HG02840 (cell line): Measurements from ENCODE around the gene SCN1A.
"Not testable (repeated sequence)": the region's sequence is repeated elsewhere in the genome, so short reads cannot be mapped to it uniquely, and the experiment has no call there.

ENCODE experiments used
- ATAC-seq: cut with Tn5 transposase; IDR thresholded peaks from one replicate; pipeline ENCODE4 v1.9.1; 2021; ENCODE audit warnings: mild to moderate bottlenecking, moderate library complexity, moderate number of reproducible peaks; ENCODE audit not compliant: unreplicated experiment, low FRiP score

SCN1A gene

DNA sequence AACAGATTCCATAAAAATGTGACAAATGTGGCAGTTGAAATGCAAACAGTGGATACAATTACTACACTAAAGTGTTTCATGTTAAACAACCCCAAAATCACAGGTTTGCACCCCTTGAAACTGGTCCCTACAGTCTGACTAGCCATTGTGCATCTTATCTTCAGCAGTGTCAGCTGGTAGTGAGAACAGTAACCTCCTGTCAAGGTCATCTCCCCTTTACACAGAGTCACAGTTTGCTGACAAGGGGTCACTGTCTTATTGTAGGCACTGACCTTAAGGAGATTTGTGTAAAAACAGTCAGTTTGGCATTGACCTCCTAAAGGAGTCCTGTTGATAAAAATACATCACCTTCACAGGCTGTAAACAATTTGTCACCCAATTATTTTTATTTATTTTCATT, 137.0 kb downstream of the SCN1A start:
- ATAC-seq = no peak

DNA sequence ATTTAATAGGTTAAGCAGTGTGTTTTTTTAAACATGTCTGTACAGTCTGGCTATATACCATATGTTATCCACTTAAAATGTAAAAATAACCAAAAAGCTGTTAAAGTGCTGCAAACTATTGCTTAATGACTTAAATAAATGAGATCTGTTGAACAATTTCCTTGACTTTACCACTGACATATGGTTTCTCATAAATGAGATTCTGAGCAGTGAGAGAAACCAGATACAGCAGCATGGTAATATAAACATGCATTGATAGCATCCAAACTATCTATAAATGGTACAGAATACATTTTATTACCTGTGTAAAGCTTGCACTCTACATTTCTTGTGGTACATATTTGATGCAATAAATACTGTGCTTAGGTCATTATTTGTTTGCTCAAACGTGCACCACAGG, 138.0 kb downstream of the SCN1A start:
- ATAC-seq = no peak

DNA sequence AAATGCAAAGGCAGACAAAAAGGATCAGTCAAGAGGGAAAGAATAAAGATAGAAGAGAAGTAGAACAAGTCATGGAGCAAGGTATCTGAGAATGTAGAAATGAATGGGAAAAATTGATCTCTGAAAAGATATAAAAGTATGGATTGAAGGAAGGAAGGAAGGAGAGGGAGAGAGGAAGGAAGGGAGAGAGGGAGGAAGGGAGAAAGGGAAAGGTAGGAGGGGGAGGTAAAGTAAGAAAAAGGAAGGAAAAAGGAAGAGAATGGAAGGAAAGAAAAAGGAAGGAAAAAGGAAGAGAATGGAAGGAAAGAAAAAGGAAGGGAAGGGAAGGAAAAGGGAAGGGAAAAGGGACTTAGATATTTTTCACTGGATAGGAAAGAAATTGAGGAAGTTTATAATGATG, 142.7 kb downstream of the SCN1A start:
- no peak for ATAC-seq

DNA sequence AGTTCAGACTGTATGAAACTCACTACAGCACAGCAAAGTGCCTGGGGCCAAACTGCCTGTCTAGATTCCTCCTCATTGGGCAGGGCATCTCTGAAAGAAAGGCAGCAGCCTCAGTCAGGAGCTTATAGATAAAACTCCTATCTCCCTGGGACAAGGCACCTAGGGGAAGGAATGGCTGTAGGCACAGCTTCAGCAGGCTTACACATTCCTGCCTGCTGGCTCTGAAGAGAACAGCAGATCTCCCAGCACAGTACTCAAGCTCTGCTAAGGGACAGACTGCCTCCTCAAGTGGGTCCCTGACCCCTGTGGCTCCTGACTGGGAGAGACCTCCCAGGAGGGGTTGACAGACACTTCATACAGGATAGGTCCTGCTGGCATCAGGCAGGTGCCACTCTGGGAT, 155.7 kb downstream of the SCN1A start:
- ATAC-seq = not testable (repeated sequence)

DNA sequence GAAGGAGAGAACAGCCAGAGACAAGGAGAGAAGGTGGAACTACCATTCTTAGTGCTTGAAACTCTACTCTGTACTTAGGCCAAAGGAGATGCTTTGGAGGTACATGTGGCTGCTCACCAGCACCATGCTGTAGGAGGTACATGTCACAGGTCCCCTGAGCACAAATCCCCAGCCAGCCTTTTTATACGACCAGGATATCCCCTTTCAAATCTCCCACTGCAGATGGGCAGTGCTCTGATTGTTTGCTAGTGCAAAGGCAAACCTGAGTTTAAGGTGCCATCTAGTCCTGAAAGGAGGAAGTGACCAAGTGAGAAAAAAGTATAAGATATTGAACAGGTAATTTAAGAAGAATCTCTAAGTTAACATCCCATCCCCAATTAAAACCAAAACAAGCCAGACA, 157.2 kb downstream of the SCN1A start:
- ATAC-seq = no peak

DNA sequence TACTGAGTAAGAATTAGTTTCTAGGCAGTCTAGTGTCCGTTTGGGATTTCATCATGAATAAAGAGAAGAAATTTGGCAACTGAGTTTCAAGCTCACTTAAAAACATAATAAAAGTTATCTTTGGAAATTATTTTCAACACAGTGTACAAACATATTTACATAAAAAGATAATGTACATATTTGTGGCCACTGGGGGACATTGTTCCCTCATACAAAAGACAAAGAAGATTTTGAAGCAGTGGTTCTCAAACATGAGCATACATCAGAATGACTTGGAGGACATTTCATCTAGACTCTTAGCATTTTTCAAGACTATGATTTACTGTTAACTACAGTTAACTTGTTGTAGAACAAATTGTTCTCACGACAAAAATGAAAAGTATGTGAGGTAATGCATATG, 158.6 kb downstream of the SCN1A start:
- no peak for ATAC-seq

DNA sequence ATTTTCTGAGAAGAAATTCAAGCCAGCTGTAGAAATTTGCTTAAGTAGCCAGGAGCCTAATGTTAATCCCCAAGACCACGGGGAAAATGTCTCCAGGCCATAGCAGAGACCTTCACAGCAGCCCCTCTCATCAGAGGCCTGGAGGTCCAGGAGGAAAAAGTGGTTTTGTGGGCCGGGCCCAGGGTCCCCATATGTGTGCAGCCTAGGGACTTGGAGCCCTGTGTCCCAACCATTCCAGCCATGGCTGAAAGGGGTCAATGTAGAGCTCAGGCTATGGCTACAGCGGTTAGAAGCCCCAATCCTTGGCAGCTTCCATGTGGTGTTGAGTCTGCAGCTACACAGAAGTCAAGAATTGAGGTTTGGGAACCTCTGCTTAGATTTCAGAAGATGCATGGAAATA, 160.1 kb downstream of the SCN1A start:
- ATAC-seq = no peak

DNA sequence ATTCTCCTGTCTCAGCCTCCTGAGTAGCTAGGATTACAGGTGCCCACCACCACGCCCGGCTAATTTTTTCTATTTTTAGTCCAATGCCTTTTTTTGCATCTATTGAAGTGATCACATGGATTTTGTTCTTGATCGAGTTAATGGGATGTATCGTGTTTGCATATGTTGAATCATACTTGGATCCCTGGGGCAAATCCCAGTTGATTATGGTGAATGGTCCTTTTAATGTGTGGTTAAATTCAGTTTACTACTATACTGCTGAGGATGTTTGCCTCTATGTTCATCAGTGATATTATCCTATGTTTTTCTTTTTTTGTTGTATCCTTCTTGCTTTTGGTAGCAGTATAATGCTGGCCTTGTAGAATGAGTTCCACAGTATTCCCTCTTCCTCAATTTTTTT, 166.0 kb downstream of the SCN1A start:
- no peak for ATAC-seq

DNA sequence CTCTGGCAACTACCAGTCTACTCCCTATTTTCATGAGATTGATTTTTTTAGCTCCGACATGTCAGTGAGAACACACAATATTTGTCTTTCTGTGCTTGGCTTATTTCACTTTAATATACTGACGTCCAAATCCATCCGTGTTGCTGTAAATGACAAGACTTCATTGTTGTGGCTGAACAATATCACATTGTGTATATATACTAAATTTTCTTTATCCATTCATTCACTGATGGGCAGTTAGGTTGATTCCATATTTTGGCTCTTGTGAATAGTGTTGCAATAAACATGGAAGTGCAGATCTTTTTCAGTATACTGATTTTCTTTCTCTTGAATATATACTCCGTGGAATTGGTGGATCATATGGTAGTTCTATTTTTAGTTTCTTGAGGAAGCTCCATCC, 168.4 kb downstream of the SCN1A start:
- no peak for ATAC-seq

DNA sequence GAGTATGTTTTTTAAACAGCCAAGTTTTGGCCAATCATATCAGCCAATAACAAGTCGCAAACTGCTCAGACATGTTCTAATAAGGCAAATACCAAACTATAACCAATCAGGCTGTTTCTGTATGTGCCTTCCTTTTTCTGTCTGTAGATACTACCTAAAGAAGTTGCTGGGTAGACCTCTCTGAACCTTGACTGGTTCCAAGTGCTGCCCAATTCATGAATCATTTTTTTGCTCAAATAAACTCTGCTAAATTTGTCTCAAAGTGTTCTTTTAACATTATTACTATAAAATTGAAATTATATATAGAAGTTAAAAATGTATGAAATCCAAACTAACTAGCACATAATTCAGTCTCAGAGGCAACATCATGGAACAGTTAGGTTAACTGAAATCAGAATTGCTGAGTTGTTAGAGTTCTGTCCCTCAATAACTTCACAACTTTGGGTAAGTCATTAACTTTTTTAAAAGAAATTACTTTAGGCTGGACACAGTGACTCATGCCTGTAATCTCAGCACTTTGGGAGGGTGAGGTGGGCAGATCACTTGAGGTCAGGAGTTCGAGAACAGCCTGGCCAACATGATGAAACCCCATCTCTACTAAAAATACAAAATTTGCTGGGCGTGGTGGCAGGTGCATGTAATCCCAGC, 169.4 kb downstream of the SCN1A start:
- ATAC-seq = no peak

DNA sequence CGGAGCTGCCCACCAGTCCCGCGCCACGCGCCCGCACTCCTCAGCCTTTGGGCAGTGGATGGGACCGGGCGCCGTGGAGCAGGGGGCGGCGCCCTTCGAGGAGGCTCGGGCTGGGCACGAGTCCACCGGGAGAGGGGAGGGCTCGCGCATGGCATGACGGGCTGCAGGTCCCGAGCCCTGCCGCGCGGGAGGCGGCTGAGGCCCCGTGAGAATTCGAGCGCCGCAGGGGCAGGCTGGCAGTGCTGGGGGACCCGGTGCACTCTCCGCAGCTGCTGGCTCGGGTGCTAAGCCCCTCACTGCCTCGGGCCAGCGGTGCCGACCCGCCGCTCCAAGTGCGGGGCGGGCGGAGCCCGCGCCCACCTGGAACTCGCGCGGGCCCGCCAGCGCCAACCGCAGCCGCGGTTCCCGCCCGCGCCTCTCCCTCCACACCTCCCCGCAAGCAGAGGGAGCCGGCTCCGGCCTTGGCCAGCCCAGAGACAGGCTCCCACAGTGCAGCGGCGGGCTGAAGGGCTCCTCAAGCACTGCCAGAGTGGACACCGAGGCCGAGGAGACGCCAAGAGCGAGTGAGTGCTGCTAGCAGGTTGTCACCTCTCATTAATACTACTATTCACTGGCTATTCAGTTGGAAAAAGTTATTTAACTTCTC, 170.7 kb downstream of the SCN1A start:
- ATAC-seq = no peak

DNA sequence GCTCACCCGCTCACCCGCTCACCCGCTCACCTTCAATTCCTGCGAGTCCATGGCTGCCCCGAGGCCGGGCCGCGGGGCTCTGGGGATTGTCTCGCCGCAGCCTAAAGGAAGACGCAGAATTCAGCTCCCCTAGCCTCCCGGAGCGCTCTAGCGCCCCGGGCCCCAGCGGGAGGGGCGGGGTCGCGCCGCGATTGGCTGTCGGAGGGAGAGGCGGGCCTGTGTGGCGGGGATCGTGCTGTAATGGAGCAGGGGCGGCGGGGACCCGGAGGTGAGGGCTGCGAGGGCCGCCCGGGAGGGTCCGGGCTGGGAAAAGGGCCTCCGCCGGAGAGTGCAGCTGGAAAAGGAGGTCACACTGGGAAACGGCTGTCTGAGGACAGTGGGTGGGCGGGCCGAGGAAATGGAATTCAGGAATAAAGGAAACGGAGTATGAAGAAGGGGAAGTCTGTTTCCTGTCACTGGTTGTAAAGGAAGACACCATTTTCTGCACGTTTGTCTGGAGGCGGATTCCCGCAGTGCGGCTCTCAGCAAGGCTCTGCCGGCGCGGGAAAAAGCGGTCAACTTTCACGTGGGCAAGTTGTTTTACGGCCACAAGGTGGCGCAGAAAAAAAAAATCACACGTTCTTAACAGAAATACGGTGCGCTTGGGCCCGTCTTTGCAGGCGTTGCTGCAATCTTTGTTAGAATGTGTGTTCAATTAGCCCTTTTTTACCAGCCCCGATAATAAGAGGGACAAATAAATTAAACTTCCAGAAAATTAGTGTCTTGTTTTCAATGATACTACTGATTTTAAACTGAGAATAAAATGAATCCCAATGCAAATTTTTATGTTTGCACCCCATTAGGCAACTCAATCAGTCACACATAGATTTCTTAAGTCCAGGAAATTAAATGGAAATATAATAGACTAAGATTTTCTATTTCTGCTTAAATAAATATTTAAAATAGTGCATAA, 173.9 kb downstream of the SCN1A start, which contains the start of gene TTC21B:
Gene TTC21B (minus strand): TSS at position 122 of the 952 bp plus-strand sequence. CDS start 71 bp downstream, at position 51.
- ATAC-seq = peak; percentile 97

DNA sequence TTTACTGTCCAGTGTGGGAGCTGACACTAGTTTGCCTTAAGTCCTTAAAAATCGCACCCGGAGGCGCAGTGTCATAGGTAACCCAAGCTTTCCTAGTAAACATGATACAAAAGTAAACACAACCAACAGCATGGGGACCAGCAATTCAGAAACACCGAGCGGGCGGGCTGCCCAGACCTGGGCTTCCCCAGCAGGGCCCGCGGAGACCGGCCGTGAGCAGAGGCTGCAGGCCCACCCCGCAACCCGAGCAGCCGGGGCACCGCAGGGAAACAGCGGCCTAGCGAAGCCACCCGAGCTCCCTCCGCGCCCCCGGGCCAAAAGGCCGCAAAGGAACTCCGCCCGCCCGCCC, 174.5 kb downstream of the SCN1A start:
- peak; percentile 32 for ATAC-seq

DNA sequence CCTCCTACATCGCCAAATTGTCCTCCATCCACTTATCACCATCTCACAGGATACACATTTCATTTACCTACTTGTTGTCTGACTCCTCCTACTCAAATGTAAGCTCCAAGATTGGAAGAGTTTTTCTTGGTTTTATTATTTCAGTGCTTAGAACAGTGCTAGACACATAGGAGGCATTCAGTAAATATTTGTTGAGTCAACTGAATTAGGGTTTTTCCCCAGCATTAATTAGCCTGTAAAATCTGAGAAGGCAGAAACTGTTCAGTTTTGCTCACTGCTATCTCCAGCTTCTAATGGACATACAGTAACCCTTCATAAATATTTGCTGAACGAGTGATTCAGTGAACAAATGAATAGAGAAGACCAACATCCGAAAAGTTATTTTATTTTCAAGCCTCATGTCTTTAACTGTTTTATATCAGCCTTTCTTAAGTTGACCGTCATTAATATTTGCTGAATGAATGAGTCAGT, 175.0 kb downstream of the SCN1A start:
- no peak for ATAC-seq

DNA sequence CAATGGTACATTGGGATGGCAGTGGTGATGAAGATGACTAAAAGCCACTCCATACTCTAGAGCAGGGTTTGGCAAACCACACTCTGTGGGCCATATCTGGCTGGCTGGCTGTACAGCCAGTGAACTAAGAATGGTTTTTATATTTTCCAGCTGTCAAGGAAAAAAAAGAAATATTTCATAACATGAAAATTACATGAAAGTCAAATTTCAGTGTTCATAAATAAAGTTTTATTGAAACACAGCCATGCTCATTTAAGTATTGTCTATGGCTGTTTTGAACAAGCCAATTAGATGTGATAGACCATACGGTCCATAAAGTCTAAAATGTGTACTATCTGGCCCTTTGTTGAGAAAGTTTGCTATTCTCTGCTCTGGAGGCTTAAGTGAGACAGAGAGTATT, 175.7 kb downstream of the SCN1A start:
- ATAC-seq = no peak

DNA sequence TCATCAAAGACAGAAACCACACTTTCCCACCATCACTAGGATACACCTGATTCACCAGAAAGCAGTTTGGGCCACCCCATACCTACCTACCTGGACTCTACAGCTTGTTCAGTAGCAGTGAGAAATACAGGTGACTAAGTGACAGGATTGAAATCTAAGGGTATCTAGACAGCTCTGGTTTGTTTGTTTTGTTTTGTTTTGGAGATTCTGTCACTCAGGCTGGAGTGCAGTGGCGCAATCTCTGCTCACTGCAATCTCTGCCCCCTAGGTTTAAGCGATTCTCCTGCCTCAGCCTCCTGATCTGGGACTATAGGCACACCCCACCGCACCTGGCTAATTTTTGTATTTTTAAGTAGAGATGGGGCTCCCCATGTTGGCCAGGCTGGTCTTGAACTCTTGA, 177.4 kb downstream of the SCN1A start:
- no peak for ATAC-seq

DNA sequence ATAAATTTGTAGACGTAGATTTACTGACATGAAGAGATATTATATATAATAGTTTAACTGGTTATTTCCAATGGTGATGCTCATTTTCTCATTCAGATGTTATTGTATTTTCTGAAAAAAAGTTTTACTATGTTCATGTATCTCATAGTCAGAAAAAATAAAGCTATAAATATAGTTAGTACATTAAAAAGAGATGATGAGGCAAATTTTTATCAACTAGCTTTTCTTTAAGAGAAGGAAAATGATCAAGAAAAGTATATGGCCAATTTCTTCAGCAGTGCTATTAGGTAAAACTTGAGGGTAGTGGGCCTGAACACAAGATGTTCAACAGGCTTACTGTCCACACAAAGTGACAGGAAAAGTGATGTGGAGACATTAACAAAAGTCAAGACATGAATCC, 186.0 kb downstream of the SCN1A start:
- no peak for ATAC-seq

DNA sequence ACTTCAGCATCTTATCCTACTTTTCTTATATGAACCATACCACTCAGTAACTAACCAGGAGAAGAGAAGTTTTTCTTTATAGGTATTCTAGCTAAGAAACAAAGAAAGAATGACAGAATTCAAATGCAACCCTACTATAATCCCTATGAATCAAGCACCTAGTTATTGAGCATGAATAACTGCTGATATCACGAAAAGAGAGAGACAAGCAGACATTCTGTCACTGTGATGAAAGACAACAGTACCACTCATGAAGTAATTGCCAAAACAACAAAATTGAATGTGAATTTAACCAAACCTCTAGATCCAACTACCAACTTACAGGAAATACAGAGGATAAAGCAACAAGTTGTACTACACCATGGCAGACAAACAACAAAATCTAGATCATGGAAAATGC, 189.6 kb downstream of the SCN1A start:
- ATAC-seq = no peak
